H9 (cell line): ENCODE results near the gene CCNF. TPM values are rescaled to one million over a fixed set of nuclear protein-coding genes. Genes with fewer than 3 reads are reported as not detected.

Experiments
- DNase-seq: peaks from one replicate; pipeline ENCODE4 v3.0.0-alpha.2; 2017
- H2AFZ ChIP-seq: one replicate; pipeline ENCODE4 v1.6.1; 2013; ENCODE audit warnings: mild to moderate bottlenecking, low read length, control low read depth, moderate library complexity
- H2AK5ac ChIP-seq: 2 replicates; pipeline ENCODE4 v1.6.1; 2013; ENCODE audit warnings: low read length, control low read depth, mixed read lengths; ENCODE audit not compliant: insufficient read length
- H2BK120ac ChIP-seq: one replicate; pipeline ENCODE4 v1.6.1; 2013; ENCODE audit warnings: low read depth, mild to moderate bottlenecking, low read length, control low read depth, inconsistent platforms; ENCODE audit not compliant: poor library complexity, severe bottlenecking
- H2BK12ac ChIP-seq: 2 replicates; pipeline ENCODE4 v1.6.1; 2013; ENCODE audit warnings: low read length, control low read depth, mixed read lengths, low read depth; ENCODE audit not compliant: insufficient read length
- H2BK15ac ChIP-seq: 2 replicates; pipeline ENCODE4 v1.6.1; 2013; ENCODE audit warnings: low read depth, low read length, control low read depth
- H2BK20ac ChIP-seq: one replicate; pipeline ENCODE4 v1.6.1; 2013; ENCODE audit warnings: low read depth, mild to moderate bottlenecking, low read length, control low read depth, inconsistent platforms; ENCODE audit not compliant: poor library complexity, severe bottlenecking
- H2BK5ac ChIP-seq: 2 replicates; pipeline ENCODE4 v1.6.1; 2013; ENCODE audit warnings: low read length, control low read depth, mixed read lengths; ENCODE audit not compliant: insufficient read length
- H3K14ac ChIP-seq: 2 replicates; pipeline ENCODE4 v1.6.1; 2013; ENCODE audit warnings: low read length, control low read depth; ENCODE audit not compliant: insufficient read depth
- H3K18ac ChIP-seq: 2 replicates; pipeline ENCODE4 v1.6.1; 2013; ENCODE audit warnings: low read depth, mild to moderate bottlenecking, mixed read lengths, low read length, control low read depth; ENCODE audit not compliant: insufficient read length
- H3K23ac ChIP-seq: 2 replicates; pipeline ENCODE4 v1.6.1; 2013; ENCODE audit warnings: low read length, control low read depth, mixed read lengths, low read depth; ENCODE audit not compliant: insufficient read length
- H3K23me2 ChIP-seq: 2 replicates; pipeline ENCODE4 v1.6.1; 2013; ENCODE audit warnings: low read depth, mild to moderate bottlenecking, mixed read lengths, low read length, control low read depth; ENCODE audit not compliant: insufficient read length, poor library complexity, severe bottlenecking
- H3K27ac ChIP-seq: 2 replicates; pipeline ENCODE4 v1.5.1; 2013; ENCODE audit warnings: low read length, control low read depth, mixed read lengths, low read depth; ENCODE audit not compliant: insufficient read length
- H3K27me3 ChIP-seq: 2 replicates; pipeline ENCODE4 v1.6.1; 2013; ENCODE audit warnings: low read length, control low read depth, inconsistent platforms; ENCODE audit not compliant: insufficient read depth
- H3K4ac ChIP-seq: 2 replicates; pipeline ENCODE4 v1.6.1; 2013; ENCODE audit warnings: low read depth, mild to moderate bottlenecking, control low read depth, inconsistent platforms, low read length, moderate library complexity
- H3K4me1 ChIP-seq: 2 replicates; pipeline ENCODE4 v1.6.1; 2013; ENCODE audit warnings: low read length, control low read depth, inconsistent platforms; ENCODE audit not compliant: insufficient read depth
- H3K4me2 ChIP-seq: 2 replicates; pipeline ENCODE4 v1.6.1; 2013; ENCODE audit warnings: low read length, control low read depth, mixed read lengths; ENCODE audit not compliant: insufficient read length, insufficient read depth
- H3K56ac ChIP-seq: 2 replicates; pipeline ENCODE4 v1.6.1; 2013; ENCODE audit warnings: low read depth, mild to moderate bottlenecking, mixed read lengths, low read length, control low read depth; ENCODE audit not compliant: insufficient read length
- H3K79me1 ChIP-seq: 2 replicates; pipeline ENCODE4 v1.6.1; 2013; ENCODE audit warnings: low read depth, mild to moderate bottlenecking, moderate library complexity, low read length, control low read depth, inconsistent platforms; ENCODE audit not compliant: insufficient read depth, poor library complexity, severe bottlenecking
- H3K79me2 ChIP-seq: 2 replicates; pipeline ENCODE4 v1.6.1; 2013; ENCODE audit warnings: low read length, control low read depth, inconsistent platforms; ENCODE audit not compliant: insufficient read depth
- H3K9ac ChIP-seq: 2 replicates; pipeline ENCODE4 v1.6.1; 2013; ENCODE audit warnings: low read length, control low read depth, mixed read lengths; ENCODE audit not compliant: insufficient read length; ENCODE audit errors: extremely low read depth
- H3K9me3 ChIP-seq: one replicate; pipeline ENCODE4 v1.6.1; 2013; ENCODE audit warnings: low read depth, low read length, inconsistent platforms; ENCODE audit not compliant: control insufficient read depth
- H3T11ph ChIP-seq: one replicate; pipeline ENCODE4 v1.6.1; 2013; ENCODE audit warnings: mild to moderate bottlenecking, low read length, control low read depth, inconsistent platforms
- H4K20me1 ChIP-seq: one replicate; pipeline ENCODE4 v1.6.1; 2013; ENCODE audit not compliant: control insufficient read depth, insufficient read length, insufficient read depth
- H4K5ac ChIP-seq: 2 replicates; pipeline ENCODE4 v1.6.1; 2013; ENCODE audit warnings: low read depth, mild to moderate bottlenecking, mixed read lengths, low read length, control low read depth; ENCODE audit not compliant: insufficient read length
- H4K8ac ChIP-seq: replicated peaks from 2 replicates; pipeline ENCODE4 v1.6.1; 2013; ENCODE audit warnings: low read length, control low read depth, mixed read lengths, low read depth; ENCODE audit not compliant: insufficient read length
- H4K91ac ChIP-seq: 2 replicates; pipeline ENCODE4 v1.6.1; 2013; ENCODE audit warnings: low read depth, mild to moderate bottlenecking, moderate library complexity, mixed read lengths, low read length, control low read depth; ENCODE audit not compliant: insufficient read length
- H3K27ac Mint-ChIP-seq, 3 experiments: 2 replicates in 2 of 3; 3 replicates in 1 of 3; pipeline ENCODE4 v1.8.0; 2020 to 2021; ENCODE audit warnings: mixed read lengths in 3 of 3, mild to moderate bottlenecking in 1 of 3, moderate library complexity in 1 of 3
- H3K27me3 Mint-ChIP-seq: 2 replicates; pipeline ENCODE4 v1.8.0; 2021; ENCODE audit warnings: low read depth, mild to moderate bottlenecking, moderate library complexity, mixed read lengths
- H3K36me3 Mint-ChIP-seq, 3 experiments: 2 replicates in 2 of 3; 3 replicates in 1 of 3; pipeline ENCODE4 v1.8.0; 2020 to 2021; ENCODE audit warnings: low read depth in 3 of 3, mixed read lengths in 3 of 3; ENCODE audit not compliant: insufficient read depth in 1 of 3
- H3K4me1 Mint-ChIP-seq, 2 experiments: 2 replicates each; pipeline ENCODE4 v1.8.0; 2020; ENCODE audit warnings: mixed read lengths in 2 of 2
- H3K4me3 Mint-ChIP-seq, 2 experiments: 2 replicates in 1 of 2; 3 replicates in 1 of 2; pipeline ENCODE4 v1.8.0; 2020 to 2021; ENCODE audit warnings: mild to moderate bottlenecking in 2 of 2, mixed read lengths in 2 of 2, moderate library complexity in 1 of 2
- H3K9me3 Mint-ChIP-seq, 2 experiments: 2 replicates in 1 of 2; 3 replicates in 1 of 2; pipeline ENCODE4 v1.8.0; 2020; ENCODE audit warnings: mild to moderate bottlenecking in 2 of 2, mixed read lengths in 2 of 2, moderate library complexity in 1 of 2
- CTCF ChIP-seq: fragments of 200-600 bp; sonication (generic); conservative IDR thresholded peaks from 3 replicates; pipeline ENCODE4 v1.8.0; 2021; ENCODE audit warnings: antibody characterized with exemption, mild to moderate bottlenecking
- WGBS: extraction: QIAGEN DNeasy Blood & Tissue Kit; methylation state at CpG from one replicate; pipeline ENCODE4 v1.1.7; 2013; ENCODE audit warnings: missing lambda C conversion rate, low lambda C conversion rate, mixed read lengths; ENCODE audit not compliant: insufficient read length; ENCODE audit errors: extremely low coverage; 5-methylcytosine and 5-hydroxymethylcytosine counted together
- total RNA-seq: library from RNA; stranded (reverse); gene quantifications from 2 replicates; pipeline ENCODE4 v1.2.1, GENCODE V29; 2021

CCNF gene
- total RNA-seq, 1 experiment from 2014 or later: 61.6 TPM

GRCh38 chr16:2450535-2450934 lies 21.3 kb downstream of the CCNF start:
- H3K9me3 ChIP-seq: no peaks in the 10 kb centered on the region
- H4K20me1 ChIP-seq: no peaks in the 10 kb centered on the region
- H3K27ac ChIP-seq: no peak overlapping the region
- H2AFZ ChIP-seq: no peak overlapping the region
- H3T11ph ChIP-seq: no peak overlapping the region
- H2BK5ac ChIP-seq: no peak overlapping the region
- H3K14ac ChIP-seq: no peak overlapping the region
- H2AK5ac ChIP-seq: no peak overlapping the region
- no peak overlapping the region for H3K4me3 Mint-ChIP-seq
- no peaks in the 10 kb centered on the region for H3K27me3 ChIP-seq
- no peak overlapping the region for H3K56ac ChIP-seq
- no peaks in the 10 kb centered on the region for H3K23me2 ChIP-seq
- H2BK15ac ChIP-seq: no peak overlapping the region
- no peak overlapping the region for H3K18ac ChIP-seq
- H4K8ac ChIP-seq: no peak overlapping the region
- H3K36me3 Mint-ChIP-seq: peaks cover 46 to 87% (median 82%) of the 10 kb centered on the region in 3 experiments
- H2BK20ac ChIP-seq: no peak overlapping the region
- no peak overlapping the region for H3K9ac ChIP-seq
- no peak overlapping the region for H2BK120ac ChIP-seq
- H3K79me2 ChIP-seq: no peaks in the 10 kb centered on the region
- H3K4me2 ChIP-seq: no peak overlapping the region
- no peak overlapping the region for H4K91ac ChIP-seq
- no peak overlapping the region for H3K4ac ChIP-seq
- H3K27ac Mint-ChIP-seq: no peak overlapping the region
- no peak for DNase-seq
- no peak overlapping the region for H3K23ac ChIP-seq
- no CpG with 5 or more reads among the region's 8 CpGs for WGBS
- H2BK12ac ChIP-seq: no peak overlapping the region
- no peaks in the 10 kb centered on the region for H3K79me1 ChIP-seq
- TF ChIP-seq CTCF: no peak
- no peaks in the 10 kb centered on the region for H3K9me3 Mint-ChIP-seq
- no peaks in the 10 kb centered on the region for H3K4me1 Mint-ChIP-seq
- no peaks in the 10 kb centered on the region for H3K27me3 Mint-ChIP-seq
- no peaks in the 10 kb centered on the region for H3K4me1 ChIP-seq
- H4K5ac ChIP-seq: no peak overlapping the region
